Activated T-helper 1 cell treated with anti-CD3 and anti-CD28 coated beads, Interleukin-12 subunit alpha, Interleukin-12 subunit beta, Interleukin-2, Interleukin-4 antibody, amounts not matched to agents 30 ng/mL and 10 ng/mL and 1 ng/mL, durations not matched to agents 14 hours and 24 hours and 36 hours (primary cell): Measurements from ENCODE around the gene RC3H1. TPM values are rescaled to one million over a fixed set of nuclear protein-coding genes. Genes with fewer than 3 reads are reported as not detected.
"Not testable (repeated sequence)": the region's sequence is repeated elsewhere in the genome, so short reads cannot be mapped to it uniquely, and the experiment has no call there.

Experiments used
- DNase-seq: peaks from one replicate; pipeline ENCODE4 v3.0.0; 2021; ENCODE audit warnings: low spot score
- H3K27ac Mint-ChIP-seq: one replicate; pipeline ENCODE4 v1.8.0; 2021; ENCODE audit warnings: mild to moderate bottlenecking, mixed read lengths
- H3K27me3 Mint-ChIP-seq: one replicate; pipeline ENCODE4 v1.8.0; 2022; ENCODE audit warnings: mild to moderate bottlenecking, moderate library complexity, mixed read lengths; ENCODE audit not compliant: insufficient read depth
- H3K36me3 Mint-ChIP-seq: one replicate; pipeline ENCODE4 v1.8.0; 2021; ENCODE audit warnings: low read depth, mixed read lengths
- H3K4me1 Mint-ChIP-seq: one replicate; pipeline ENCODE4 v1.8.0; 2021; ENCODE audit warnings: low read depth, mixed read lengths
- H3K4me3 Mint-ChIP-seq: one replicate; pipeline ENCODE4 v1.8.0; 2021; ENCODE audit warnings: mild to moderate bottlenecking, moderate library complexity, mixed read lengths
- H3K9me3 Mint-ChIP-seq: one replicate; pipeline ENCODE4 v1.8.0; 2021; ENCODE audit warnings: mixed read lengths
- intact Hi-C: fragments of 100-400 bp; cut with micrococcal nuclease; formaldehyde crosslinking; loops from one replicate; pipeline ENCODE4 v1.15.1; 2024
- total RNA-seq: library from RNA; stranded (reverse); gene quantifications from 2 replicates; pipeline ENCODE4 v1.2.3, GENCODE V29; 2022

The RC3H1 gene
- total RNA-seq, 1 donor from 2014 or later: 49.5 TPM

DNA sequence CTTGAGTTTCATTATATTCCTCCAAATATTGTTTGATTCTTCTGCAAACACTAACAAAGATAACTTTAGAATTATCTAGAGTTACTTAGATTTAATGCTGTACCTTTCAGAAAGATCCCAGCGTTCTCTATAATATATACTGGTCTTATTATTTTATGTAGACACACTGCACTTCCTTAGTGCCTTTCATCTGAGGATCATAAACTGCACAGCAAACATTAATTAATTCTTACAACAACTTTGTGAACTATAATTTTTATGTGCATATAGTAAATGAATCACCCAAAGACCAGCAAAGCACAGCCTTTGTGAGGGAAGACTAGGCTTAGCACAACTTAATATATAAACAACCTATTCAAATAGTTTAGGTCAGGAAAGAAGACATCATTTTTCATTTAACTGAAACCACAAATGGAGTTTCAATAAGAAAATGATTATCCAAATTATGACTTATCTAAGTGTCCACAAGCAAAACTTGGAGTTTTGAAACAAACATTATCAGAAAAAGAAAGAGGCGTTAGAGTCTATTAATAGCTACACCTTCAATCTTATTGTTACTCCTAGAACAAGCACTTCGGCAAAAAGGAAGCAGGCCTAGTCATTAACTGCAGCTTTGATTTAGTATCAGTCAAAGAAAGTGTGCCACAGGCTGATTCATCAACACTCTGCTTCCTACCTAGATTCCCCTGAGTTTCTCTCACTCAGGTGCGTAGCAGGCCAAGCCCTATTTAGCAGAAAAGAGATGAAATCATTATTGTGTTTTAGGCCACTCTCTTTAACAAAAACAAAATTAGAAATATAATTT, 22.5 kb upstream of the RC3H1 start:
- no peak overlapping the region for H3K27ac Mint-ChIP-seq
- no peaks in the 10 kb centered on the region for H3K4me1 Mint-ChIP-seq
- no peak overlapping the region for H3K4me3 Mint-ChIP-seq
- no peak for DNase-seq
- no peaks in the 10 kb centered on the region for H3K9me3 Mint-ChIP-seq
- H3K27me3 Mint-ChIP-seq: no peaks in the 10 kb centered on the region
- no peaks in the 10 kb centered on the region for H3K36me3 Mint-ChIP-seq
- intact Hi-C loops: no loop called here

DNA sequence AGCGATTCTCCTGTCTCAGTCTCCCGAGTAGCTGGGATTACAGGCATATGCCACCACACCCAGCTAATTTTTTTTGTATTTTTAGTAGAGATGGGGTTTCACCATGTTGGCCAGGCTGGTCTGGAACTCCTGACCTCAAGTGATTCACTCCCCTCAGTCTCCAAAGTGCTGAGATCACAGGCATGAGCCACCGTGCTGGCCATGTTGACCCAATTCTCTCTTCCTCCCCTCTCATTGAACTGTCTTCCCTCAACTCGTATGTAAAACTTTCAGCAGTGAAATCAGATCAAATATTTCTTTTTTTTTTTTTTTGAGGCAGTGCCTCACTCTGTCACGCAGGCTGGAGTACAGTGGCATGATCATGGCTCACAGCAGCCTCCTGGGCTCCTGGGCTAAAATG, 20.4 kb upstream of the RC3H1 start:
- H3K27ac Mint-ChIP-seq, intact Hi-C loops, H3K4me1 Mint-ChIP-seq, H3K27me3 Mint-ChIP-seq, DNase-seq, H3K9me3 Mint-ChIP-seq, H3K4me3 Mint-ChIP-seq, H3K36me3 Mint-ChIP-seq: not testable (repeated sequence)

DNA sequence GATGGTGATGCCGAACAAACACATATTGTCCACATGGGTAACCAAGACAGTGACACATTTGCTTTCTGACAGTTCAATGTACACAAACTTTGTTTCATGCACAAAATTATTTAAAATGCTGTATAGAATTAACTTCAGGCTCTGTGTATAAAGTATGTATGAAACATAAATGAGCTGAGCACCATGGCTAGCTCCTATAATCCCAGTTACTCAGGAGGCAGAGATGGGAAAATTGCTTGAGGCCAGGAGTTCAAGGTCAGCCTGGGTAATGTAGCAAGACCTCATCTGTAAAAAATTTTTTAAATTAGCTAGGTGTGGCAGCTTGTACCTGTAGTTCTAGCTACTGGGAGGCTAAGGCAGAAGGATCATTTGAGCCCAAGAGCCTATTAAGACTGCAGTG, 19.2 kb upstream of the RC3H1 start:
- peaks cover 4% of the 10 kb centered on the region for H3K27me3 Mint-ChIP-seq
- intact Hi-C loops: no loop called here
- H3K4me1 Mint-ChIP-seq: no peaks in the 10 kb centered on the region
- H3K36me3 Mint-ChIP-seq: no peaks in the 10 kb centered on the region
- H3K27ac Mint-ChIP-seq: no peak overlapping the region
- no peak for DNase-seq
- H3K4me3 Mint-ChIP-seq: no peak overlapping the region
- no peaks in the 10 kb centered on the region for H3K9me3 Mint-ChIP-seq

DNA sequence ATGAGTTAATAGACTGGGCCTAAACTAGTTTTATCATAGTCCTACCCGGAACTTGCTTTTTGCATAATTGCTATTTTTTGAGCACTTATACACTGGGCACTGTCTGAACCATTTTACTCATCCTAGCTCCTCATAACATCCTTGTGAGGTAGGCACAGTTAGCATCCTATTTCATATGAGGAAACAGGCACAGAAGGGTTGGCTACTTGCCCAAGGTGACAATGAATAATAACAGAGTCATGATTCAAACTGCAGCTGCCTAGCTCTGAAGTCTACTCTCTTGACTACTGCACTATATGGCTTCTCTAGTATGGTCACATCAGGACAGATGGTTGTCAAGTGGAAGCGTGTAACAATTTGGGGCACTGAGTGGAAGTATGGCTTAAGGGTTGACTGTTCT, 18.2 kb upstream of the RC3H1 start:
- H3K36me3 Mint-ChIP-seq: no peaks in the 10 kb centered on the region
- no peak for DNase-seq
- intact Hi-C loops: no loop called here
- H3K4me1 Mint-ChIP-seq: no peaks in the 10 kb centered on the region
- H3K4me3 Mint-ChIP-seq: no peak overlapping the region
- H3K27me3 Mint-ChIP-seq: peaks cover 4% of the 10 kb centered on the region
- H3K27ac Mint-ChIP-seq: no peak overlapping the region
- H3K9me3 Mint-ChIP-seq: no peaks in the 10 kb centered on the region

DNA sequence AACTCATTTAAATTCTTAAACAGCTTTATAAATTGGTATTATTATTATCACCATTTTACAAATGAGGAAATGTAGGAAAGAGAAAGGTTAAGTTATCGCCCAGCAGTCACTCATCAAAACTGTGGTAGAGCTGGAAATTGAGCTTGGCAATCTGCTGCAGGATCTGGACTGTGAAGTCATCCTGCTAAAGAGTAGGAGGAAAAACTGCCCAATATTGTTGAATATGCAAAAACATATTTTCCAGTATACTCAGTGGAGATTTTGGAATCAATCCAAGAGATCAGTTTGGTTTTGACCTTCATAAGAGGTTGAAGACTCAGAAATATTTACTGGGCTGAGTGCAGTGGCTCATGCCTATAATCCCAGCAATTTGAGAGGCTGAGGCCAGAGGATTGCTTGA, 16.9 kb upstream of the RC3H1 start:
- no peaks in the 10 kb centered on the region for H3K36me3 Mint-ChIP-seq
- intact Hi-C loops: no loop called here
- no peak for DNase-seq
- peaks cover 6% of the 10 kb centered on the region for H3K27me3 Mint-ChIP-seq
- H3K9me3 Mint-ChIP-seq: no peaks in the 10 kb centered on the region
- H3K27ac Mint-ChIP-seq: no peak overlapping the region
- H3K4me1 Mint-ChIP-seq: no peaks in the 10 kb centered on the region
- no peak overlapping the region for H3K4me3 Mint-ChIP-seq

DNA sequence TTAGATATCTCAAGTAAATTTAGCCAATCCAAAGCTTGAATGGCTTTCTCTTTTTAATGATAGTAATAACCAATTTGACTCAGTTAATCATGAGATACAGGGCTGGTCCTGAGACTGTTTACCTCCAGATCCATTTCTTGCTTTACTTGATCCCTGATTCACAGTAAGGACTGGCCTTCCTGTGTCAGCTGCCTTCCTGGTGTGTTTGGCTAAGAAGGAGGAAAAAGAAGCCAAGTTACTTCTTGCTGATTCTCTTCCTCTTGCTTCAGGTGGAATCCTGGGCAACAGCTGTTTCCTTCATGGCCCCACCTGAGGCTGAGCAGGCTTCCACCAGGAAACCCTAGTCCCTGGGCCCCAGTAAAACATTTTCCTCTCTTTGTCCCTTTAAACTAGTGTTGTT, 14.6 kb upstream of the RC3H1 start:
- Mint-ChIP-seq H3K9me3 (no peaks in the 10 kb centered on the region), H3K4me1 (no peaks in the 10 kb centered on the region), H3K4me3 (no peak overlapping the region)

DNA sequence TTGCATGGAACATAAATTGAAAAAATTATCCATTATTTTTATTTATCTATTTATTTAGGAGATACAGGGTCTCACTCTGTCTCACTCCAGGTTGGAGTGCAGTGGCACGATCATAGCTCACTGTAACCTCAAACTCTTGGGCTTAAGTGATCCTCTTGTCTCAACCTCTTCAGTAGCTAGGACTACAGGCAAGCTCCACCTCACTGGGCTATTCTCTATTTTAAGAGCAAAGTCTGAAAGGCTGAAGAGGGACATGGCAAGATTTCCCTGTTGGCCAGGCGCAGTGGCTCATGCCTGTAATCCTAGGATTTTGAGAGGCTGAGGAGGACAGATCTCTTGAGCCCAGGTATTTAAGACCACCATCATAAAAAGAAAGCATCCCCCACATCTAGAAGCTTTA, 14.0 kb upstream of the RC3H1 start:
- Mint-ChIP-seq H3K36me3 (no peaks in the 10 kb centered on the region), H3K4me3 (no peak overlapping the region), H3K27ac (no peak overlapping the region), H3K4me1 (no peaks in the 10 kb centered on the region), H3K27me3 (peaks cover 12% of the 10 kb centered on the region), H3K9me3 (no peaks in the 10 kb centered on the region)
- DNase-seq: no peak
- intact Hi-C loops: no loop called here

More for the DNA sequence above, 14.6 kb upstream of the RC3H1 start:
- Mint-ChIP-seq H3K27ac (no peak overlapping the region), H3K27me3 (peaks cover 7% of the 10 kb centered on the region), H3K36me3 (no peaks in the 10 kb centered on the region)
- no peak for DNase-seq
- intact Hi-C loops: no loop called here

DNA sequence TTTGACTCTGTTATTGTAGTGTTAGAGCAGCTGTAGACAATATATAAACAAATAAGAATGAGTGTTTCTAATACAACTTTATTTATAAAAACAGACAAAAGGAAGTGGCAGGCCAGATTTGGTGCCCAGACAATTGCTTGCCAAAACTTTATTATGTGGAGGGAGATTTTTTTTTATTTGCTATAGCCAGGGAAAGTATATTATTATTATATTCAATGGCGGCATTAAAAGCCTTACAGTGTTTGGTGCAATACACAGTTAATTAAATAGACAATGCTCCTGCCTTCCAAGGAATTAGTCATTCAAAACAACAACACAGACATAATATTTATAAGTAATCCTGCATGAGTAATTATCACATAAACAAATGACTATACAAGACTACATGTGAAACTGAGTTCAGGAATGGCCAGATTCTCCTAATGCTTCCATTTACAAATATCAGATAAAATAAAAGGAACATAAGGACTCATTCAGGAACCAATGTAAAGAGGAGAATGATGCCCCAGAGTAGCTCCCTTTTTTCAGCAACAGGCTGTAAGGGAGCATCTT, 10.6 kb upstream of the RC3H1 start:
- no peak overlapping the region for H3K27ac Mint-ChIP-seq

DNA sequence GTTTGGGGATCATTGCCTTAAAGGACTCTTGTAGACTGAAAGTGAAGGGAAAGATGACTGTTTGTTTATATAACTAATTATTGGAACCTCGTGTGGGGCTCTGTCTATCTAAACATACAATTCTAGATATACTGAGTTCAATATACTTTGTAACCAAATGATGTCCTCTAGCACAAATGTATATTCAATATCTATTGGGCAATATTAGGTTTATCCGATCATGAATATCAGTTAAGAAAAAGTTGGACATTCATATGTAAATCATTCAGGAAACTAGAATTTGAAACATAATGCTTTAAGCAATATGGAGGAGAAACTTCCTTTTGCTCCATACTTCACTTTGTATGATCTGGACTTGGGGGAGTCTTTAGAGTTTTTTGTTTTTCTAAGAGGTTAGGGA, 8.9 kb upstream of the RC3H1 start:
- intact Hi-C loops: no loop called here
- Mint-ChIP-seq H3K4me3 (no peak overlapping the region), H3K9me3 (no peaks in the 10 kb centered on the region), H3K27me3 (peaks cover 12% of the 10 kb centered on the region), H3K36me3 (no peaks in the 10 kb centered on the region), H3K27ac (no peak overlapping the region), H3K4me1 (no peaks in the 10 kb centered on the region)
- DNase-seq: no peak

More for the DNA sequence above, 10.6 kb upstream of the RC3H1 start:
- Mint-ChIP-seq H3K4me1 (no peaks in the 10 kb centered on the region), H3K9me3 (no peaks in the 10 kb centered on the region), H3K27me3 (peaks cover 13% of the 10 kb centered on the region), H3K36me3 (no peaks in the 10 kb centered on the region), H3K4me3 (no peak overlapping the region)
- DNase-seq: no peak
- intact Hi-C loops: no loop called here

DNA sequence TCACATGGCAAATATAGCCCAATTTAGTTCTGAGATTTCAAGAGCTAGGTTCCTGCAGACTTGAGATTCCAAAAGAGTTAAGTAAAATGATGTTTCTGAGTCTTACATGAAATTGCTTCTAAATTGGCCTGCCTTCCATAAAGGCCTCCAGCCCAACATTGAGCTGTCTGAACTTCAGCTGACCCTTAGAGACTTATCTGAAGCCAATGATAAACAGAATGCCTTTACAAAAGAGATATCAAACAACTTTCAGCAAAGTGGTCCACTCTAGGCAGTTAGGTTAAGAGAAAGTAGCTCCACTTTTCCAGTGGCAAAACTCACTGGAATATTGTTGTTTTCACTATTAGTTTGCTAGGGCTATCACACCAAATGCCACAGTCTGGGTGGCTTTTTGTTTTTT, 6.3 kb upstream of the RC3H1 start:
- Mint-ChIP-seq H3K4me1 (no peaks in the 10 kb centered on the region), H3K9me3 (no peaks in the 10 kb centered on the region), H3K27ac (no peak overlapping the region), H3K36me3 (no peaks in the 10 kb centered on the region), H3K4me3 (no peak overlapping the region), H3K27me3 (peaks cover 10% of the 10 kb centered on the region)
- intact Hi-C loops: no loop called here
- DNase-seq: no peak

DNA sequence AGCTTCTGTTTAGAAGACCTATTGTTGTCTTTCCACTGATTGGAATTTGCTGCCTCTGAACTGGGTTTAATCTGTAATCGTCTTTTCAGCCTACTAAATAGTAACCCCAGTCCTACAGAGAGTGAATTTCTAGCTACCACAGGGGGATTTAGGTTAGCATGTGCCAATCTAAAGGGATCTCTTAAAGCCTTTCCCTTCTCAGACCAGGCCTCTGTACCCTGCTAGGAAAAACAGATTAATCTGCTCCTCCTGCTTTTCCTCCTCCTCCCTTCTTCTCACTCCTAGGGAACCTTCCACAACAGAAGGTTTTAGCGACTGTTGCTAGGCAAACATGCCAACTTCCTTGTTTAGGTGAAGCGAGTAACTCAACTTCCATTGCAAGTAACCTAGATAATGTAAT, 1.3 kb upstream of the RC3H1 start:
- DNase-seq: no peak
- peaks cover 18% of the 10 kb centered on the region for H3K36me3 Mint-ChIP-seq
- intact Hi-C loops: loop anchor here (2.0 to 5.0 kb wide), 3 partner anchors 194 to 1491 kb away; partner anchors contain the start of genes KLHL20 and SUCO

DNA sequence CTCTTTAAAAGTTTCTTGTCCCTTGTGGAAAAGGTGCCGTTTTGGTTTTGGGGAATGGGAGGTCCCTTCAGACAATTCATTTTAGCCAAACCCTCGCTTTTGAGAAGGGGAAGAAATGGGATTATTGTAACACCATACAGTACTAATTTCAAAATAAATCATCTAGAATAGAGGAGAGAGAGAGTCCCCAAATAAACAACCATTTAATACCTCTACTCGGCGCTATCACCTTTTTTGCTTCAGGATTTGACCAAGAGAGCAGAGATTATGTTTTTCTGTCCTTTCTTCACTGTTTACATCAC, 770 bp upstream of the RC3H1 start:
- peak overlapping the region; percentile 94 for H3K27ac Mint-ChIP-seq
- H3K27me3 Mint-ChIP-seq: peaks cover 4% of the 10 kb centered on the region
- H3K4me3 Mint-ChIP-seq: peak overlapping the region; percentile 91
- H3K4me1 Mint-ChIP-seq: peaks cover 38% of the 10 kb centered on the region
- intact Hi-C loops: loop anchor here (1.0 to 5.0 kb wide), 7 partner anchors 155 to 1491 kb away; partner anchors contain the start of genes CACYBP, CENPL, DARS2 and KLHL20
- H3K36me3 Mint-ChIP-seq: peaks cover 18% of the 10 kb centered on the region
- no peak for DNase-seq
- H3K9me3 Mint-ChIP-seq: no peaks in the 10 kb centered on the region

More for the DNA sequence above, 1.3 kb upstream of the RC3H1 start:
- peaks cover 4% of the 10 kb centered on the region for H3K27me3 Mint-ChIP-seq
- H3K4me1 Mint-ChIP-seq: peaks cover 36% of the 10 kb centered on the region
- peak overlapping the region; percentile 10 for H3K27ac Mint-ChIP-seq
- no peaks in the 10 kb centered on the region for H3K9me3 Mint-ChIP-seq
- H3K4me3 Mint-ChIP-seq: peak overlapping the region; percentile 91

DNA sequence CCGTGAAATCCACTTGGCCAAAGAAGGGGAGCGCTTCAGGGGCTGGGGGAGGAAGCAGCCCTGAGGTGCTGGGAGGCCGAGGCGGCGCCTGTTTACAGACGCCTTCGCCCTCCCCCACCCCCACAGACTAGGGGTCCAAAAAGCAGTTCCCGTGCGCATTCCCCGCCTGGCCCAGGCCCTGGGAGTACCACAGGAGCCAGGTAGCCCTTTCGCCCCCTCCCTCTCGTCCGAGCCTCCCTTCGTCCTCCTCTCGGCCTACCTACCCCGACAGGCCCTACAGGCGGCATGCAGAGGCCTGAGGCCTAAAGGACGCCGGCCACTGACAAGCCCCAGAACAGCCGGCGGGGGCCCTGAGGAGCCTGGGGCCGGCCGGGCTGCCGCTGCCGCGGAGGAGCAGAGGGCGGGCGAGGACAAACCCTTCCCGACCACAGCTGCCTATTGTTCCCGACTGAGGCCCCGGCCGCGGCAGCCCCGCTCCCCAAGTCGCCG, 522 bp downstream of the RC3H1 start:
- DNase-seq: peak; percentile 24
- H3K4me3 Mint-ChIP-seq: peak overlapping the region; percentile 99
- H3K9me3 Mint-ChIP-seq: no peaks in the 10 kb centered on the region
- peak overlapping the region; percentile 96 for H3K27ac Mint-ChIP-seq
- no peaks in the 10 kb centered on the region for H3K27me3 Mint-ChIP-seq
- intact Hi-C loops: loop anchor here (1.0 to 5.0 kb wide), 10 partner anchors 136 to 1489 kb away; partner anchors contain the start of genes CACYBP, CENPL, DARS2 and KLHL20
- peaks cover 21% of the 10 kb centered on the region for H3K36me3 Mint-ChIP-seq
- peaks cover 49% of the 10 kb centered on the region for H3K4me1 Mint-ChIP-seq
